HG02759 (cell line): Measurements from ENCODE around the gene ANKRD29.
"Not testable (repeated sequence)": the region's sequence is repeated elsewhere in the genome, so short reads cannot be mapped to it uniquely, and the experiment has no call there.

Experiments used
- ATAC-seq: cut with Tn5 transposase; IDR thresholded peaks from one replicate; pipeline ENCODE4 v1.9.1; 2021; ENCODE audit warnings: mild to moderate bottlenecking, moderate library complexity; ENCODE audit not compliant: unreplicated experiment

ANKRD29 gene

DNA sequence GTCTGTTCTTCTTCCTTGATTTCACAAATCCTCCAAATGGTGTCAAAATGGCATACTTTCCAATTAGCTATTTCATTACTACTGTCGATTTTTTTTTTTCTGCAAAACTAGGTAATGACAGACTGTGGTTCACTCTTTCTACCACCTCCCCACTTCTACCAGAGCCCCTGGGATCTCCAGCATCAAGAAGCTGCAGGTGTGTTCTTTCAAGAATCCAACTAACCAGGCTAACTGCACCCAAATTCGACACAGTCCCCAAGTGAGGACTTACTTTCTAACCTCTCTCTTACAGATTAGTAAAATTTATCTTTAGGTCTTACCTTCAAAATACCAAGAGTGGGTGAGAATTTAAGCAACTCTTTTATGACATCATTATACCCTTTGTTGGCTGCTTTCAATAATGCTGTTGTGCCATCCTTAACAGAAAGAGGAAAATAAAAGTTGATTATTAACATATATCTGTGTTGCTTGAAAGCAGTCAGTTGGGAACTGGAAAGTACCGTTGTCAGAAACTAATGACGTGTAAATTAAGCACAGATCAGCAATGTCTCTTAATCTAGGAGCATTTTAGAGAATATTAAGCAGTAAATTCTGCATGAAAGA, 45.2 kb downstream of the ANKRD29 start:
- ATAC-seq = peak; percentile 51

DNA sequence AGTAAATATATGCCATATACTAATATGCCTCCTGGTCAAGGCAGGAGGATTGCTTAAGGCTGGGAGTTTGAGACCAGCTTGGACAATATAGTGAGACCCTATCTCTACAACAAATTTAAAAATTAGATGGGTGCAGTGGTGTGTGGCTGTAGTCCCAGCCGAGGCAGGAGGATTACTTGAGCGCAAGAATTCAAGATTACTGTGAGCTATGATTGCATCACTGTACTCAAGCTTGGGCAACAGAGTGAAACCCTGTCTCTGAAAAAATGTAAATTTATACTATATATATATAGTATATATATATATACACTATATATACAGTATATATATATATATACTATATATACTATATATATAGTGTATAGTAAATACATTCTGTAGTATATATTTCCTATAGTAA, 46.5 kb downstream of the ANKRD29 start:
- ATAC-seq = no peak

- ATAC-seq = no peak
These were observed 47.8 kb downstream of the ANKRD29 start for GRCh38 chr18:23614891-23615290.

DNA sequence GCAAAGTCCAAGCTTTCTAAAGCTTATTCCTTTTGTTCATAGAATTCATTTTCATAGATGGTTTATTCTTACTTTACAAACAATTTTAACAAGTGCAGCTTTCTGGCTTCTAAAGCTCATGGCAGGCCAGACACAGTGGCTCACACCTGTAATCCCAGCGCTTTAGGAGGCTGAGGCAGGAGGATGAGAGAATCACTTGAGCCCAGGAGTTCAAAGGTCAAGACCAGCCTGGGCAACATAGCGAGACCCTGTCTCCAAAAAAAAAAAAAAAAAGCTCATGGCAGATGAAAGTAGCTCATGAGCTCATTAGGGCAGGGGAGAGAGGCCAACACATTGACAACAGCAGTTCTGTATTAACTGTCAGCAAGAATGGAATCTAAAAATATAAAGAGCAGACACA, 48.3 kb downstream of the ANKRD29 start:
- ATAC-seq = no peak

- not testable (repeated sequence) for ATAC-seq
These were observed 49.6 kb downstream of the ANKRD29 start for GRCh38 chr18:23613091-23613475.

- ATAC-seq = peak; percentile 55
These were observed 50.1 kb downstream of the ANKRD29 start for GRCh38 chr18:23612434-23613090.

DNA sequence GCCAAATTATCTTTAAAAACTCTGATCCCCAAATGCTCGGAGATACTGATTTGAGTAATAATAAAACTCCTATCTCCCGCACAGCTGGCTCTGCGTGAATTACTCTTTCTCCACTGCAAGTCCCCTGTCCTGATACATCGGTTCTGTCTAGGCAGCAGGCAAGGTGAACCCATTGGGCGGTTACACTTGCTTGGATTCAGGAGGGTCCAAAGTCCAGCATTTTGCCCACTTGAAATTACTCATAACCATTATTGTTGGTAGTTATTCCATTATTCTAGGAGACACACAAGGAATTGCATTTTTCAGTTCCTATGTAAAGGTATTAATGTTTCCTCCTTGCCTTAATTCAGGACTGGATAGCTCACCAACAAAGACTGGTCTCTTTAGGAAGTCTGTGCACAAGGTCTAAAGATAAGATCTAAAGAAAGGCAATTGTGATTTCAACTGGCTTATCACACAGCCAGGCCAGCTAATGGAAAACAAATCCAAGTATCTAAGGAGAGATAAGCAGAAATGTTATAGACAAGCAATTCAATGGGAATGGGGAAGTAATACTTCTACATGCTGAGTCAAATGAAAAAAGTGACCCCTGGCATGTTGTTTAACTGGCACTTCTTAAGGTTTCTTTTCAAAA, 53.2 kb downstream of the ANKRD29 start:
- no peak for ATAC-seq

GRCh38 chr18:23608211-23608610, 54.5 kb downstream of the ANKRD29 start:
- ATAC-seq = no peak

DNA sequence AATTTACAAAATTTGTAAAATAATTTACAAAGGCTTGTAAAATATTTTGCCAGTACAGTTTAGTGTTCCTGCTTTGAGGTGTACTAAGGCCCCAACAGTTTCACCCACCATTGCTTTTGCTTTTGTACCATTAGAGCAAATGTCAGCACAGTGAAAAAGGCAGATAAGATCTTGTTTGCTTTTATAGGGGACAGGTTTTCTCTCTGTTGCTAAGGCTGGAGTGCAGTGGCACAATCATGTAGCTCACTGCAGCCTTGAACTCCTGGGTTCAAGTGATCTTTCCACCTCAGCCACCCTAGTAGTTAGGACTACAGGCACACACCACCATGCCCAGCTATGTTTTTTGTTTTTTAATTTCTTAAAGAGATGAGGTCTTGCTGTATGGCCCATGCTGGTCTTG, 56.8 kb downstream of the ANKRD29 start:
- ATAC-seq = no peak

DNA sequence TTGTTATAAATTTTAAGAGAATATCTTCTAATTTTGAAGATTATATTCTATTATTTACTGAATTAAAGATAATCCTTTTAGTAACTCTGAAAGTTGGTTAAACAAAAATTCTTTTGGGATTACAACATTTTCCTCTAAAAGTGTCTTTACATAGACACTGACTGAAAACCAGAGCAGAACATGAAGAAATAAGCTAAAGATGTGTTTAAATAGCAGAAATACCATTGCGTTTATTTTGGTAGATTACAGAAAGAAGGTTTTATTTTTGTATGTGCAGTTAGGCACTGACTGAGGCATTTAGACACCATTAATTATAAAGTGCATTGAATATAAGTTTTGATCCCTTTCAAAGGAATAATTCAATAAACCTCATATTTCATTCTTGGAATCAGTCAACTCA, 62.9 kb downstream of the ANKRD29 start:
- ATAC-seq = no peak

DNA sequence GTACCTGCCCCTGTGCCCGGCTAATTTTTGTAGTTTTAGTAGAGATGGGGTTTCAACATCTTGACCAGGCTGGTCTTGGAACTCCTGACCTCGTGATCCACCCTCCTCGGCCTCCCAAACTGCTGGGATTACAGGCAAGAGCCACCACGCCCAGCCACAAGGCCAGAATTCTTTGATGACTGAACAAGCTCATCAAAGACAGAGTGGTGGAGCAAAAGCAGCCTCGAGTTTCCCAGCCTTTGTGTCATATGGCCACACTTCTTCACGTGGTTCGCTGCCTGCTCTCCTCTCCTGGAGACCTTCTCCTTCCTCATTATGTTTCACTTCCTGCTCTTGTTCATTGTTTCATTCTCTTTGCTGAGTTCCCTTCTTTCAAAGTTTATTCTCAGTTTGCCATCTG, 66.5 kb downstream of the ANKRD29 start:
- ATAC-seq = no peak

GRCh38 chr18:23595591-23595990, 67.1 kb downstream of the ANKRD29 start:
- no peak for ATAC-seq

DNA sequence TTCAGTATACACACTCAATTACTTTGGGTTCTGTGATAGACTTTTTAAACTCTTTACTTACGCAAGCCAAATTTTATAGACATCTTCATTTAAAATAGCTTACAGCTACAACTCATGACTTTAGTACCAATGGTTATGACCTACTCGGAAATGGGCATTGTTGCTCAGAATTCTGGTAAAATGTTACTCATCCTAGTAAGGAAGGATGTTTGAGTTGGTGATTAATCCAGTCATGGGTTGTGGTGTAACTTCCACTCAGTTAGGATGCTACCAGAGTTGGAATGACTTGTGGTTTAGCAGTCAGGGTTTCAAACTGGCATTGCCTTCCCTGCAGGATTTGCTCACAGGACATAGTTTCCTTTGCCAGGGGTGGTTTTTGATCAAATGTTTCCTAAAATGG, 69.0 kb downstream of the ANKRD29 start:
- no peak for ATAC-seq

- ATAC-seq = no peak
These were observed 69.8 kb downstream of the ANKRD29 start for GRCh38 chr18:23592911-23593310.

DNA sequence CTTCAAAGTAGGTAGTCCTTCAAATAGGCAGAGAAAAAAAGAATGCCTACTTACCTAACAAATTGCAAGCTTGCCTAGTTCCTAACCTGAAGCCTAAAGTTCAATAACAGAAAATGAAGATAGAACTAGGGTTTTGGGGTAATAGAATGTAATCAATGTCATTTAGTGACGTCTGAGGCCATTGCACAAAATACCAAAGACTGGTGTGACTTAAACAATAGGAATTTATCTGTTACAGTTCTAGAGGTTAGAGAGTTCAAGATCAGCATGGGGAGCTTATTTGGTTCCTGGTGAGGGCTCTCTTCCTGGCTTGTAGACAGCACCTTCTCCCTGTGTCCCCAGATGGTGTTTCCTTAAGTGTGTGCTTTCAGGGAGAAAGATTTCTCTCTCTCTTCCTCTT, 71.7 kb downstream of the ANKRD29 start:
- no peak for ATAC-seq

GRCh38 chr18:23588836-23589560, 73.7 kb downstream of the ANKRD29 start:
- ATAC-seq = no peak

GRCh38 chr18:23587220-23587642, 75.5 kb downstream of the ANKRD29 start:
- no peak for ATAC-seq

DNA sequence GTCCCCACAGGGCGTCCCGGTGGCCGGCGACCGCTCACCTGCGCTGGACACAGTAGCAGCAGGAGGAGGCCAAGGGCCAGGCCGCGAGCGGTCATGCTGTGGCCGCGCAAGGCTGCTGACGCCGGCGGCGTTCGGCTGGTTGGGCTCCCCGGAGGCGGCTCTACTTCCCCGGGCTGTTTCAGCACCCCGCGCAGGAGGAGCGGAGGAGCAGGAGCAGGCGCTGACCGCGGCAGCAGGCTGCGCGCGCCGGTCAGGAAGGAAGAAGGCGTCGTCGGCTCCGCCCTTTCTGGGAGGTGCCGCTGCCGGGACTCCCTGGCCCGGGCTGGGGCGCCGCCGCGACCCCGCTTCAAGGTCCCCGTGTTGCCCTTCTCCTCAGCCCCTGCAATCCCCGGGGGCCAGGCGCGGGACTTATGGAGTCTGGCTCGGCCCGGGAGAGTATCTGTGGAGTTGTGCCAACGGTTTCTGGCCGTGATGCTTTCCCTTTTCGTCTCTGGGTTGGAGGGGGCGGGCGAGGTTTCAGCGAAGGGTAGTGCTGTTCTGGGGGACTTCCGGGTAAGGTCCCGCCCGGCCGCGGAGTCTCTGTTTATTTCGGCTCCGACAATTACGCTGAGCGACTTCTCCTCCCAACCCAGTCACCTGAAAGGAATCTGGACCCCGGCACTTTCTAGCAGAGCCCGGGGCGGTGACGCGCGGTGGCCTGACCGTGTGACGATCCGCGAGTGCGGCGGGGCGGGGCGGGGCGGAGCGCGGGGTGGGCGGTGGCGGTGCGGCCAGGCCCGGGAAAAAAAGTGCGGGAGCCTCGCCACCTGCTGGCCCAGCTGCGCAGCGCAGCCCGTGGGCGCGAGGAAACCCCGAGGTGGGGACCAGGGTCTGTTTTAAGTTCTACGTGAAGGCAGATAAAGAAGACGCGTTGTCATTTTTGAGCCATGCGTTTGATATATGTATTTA, 76.2 kb downstream of the ANKRD29 start, which contains the start of gene NPC1:
NPC1 (minus strand) TSS at position 258 of the 948 bp plus-strand sequence; CDS start at position 95, 163 bp downstream.
- peak; percentile 91 for ATAC-seq

DNA sequence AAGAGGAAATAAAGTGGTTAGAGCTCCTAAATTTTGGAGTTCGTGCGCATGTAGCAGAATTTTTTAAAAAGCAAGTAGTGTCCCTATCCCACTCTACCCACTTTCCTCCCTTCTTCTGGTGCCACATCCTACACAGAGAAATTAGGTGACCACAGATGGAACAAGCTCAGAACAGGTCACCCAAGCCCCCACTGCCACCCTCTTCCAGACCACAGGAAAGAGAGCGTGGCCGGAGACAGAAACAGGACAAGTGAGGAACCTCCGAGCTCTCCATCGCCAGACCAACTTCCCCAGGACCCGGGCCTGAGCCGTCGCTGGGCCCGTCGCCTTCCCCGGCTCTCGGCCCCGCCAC, 76.8 kb downstream of the ANKRD29 start:
- ATAC-seq = peak; percentile 20

- no peak for ATAC-seq
These were observed 77.5 kb downstream of the ANKRD29 start for GRCh38 chr18:23585007-23585871.
